K562 (cell line): Measurements from ENCODE around the gene CZIB. TPM values are rescaled to one million over a fixed set of nuclear protein-coding genes. Genes with fewer than 3 reads are reported as not detected.

ENCODE experiments used
- ATAC-seq: fragments of 200-7000 bp; cut with Tn5 transposase; 3 replicates; pipeline ENCODE4 v1.9.1; 2020; ENCODE audit warnings: moderate library complexity
- BruUV-seq: library from RNA; stranded (reverse); fragments of 400-500 nt; replicated peaks from 2 replicates; lab custom pipeline; 2021; lab: Mats Ljungman, UMichigan
- CTCF ChIA-PET: fragments of 300-600 bp; formaldehyde crosslinking; extraction: SDS; loops from one replicate; lab custom pipeline; 2021; ENCODE audit warnings: low intra/inter-chr PET ratio; lab: Yijun Ruan, JAX
- POLR2A ChIA-PET: fragments of 300-600, 350-650 bp; sonication (Branson Sonifier 250); formaldehyde crosslinking; extraction: SDS; loops from one replicate; lab custom pipeline; 2021; ENCODE audit warnings: antibody characterized with exemption, inconsistent platforms; lab: Yijun Ruan, JAX
- DNase-seq, 4 experiments: peaks; one replicate each; pipeline versions ENCODE4 v3.0.0 to v3.0.0-alpha.2; 2011 to 2018; ENCODE audit warnings: low spot score in 3 of 4, mixed read lengths in 3 of 4; ENCODE audit errors: extremely low read depth in 1 of 4
- FAIRE-seq: peaks from 2 replicates; lab custom pipeline; 2011; peaks lifted over from hg19 to GRCh38; lab: Jason Lieb, UNC
- H2AFZ ChIP-seq: 2 replicates; pipeline ENCODE4 v1.6.0; 2011; ENCODE audit warnings: low read depth, low read length, control low read depth, inconsistent platforms
- H3K27ac ChIP-seq: fragments of 200-600 bp; 3 replicates; pipeline ENCODE4 v1.8.0; 2011; ENCODE audit warnings: low read depth, mild to moderate bottlenecking, control low read depth, inconsistent platforms, low read length, moderate library complexity, mixed read lengths; ENCODE audit errors: extremely low read depth
- H3K27me3 ChIP-seq, 2 experiments: fragments of 300-600 bp in 1 of 2; 2 replicates in 1 of 2; 3 replicates in 1 of 2; pipeline versions ENCODE4 v1.6.0 to v1.8.0; 2011; ENCODE audit warnings: inconsistent platforms in 2 of 2, low read length in 2 of 2, mild to moderate bottlenecking in 1 of 2, mixed read lengths in 1 of 2, moderate library complexity in 1 of 2; ENCODE audit not compliant: control insufficient read depth in 2 of 2, insufficient read depth in 2 of 2
- H3K36me3 ChIP-seq: fragments of 300-600 bp; 3 replicates; pipeline ENCODE4 v1.8.0; 2011; ENCODE audit warnings: mild to moderate bottlenecking, low read length, inconsistent platforms; ENCODE audit not compliant: control insufficient read depth, insufficient read depth
- H3K4me1 ChIP-seq, 2 experiments: fragments of 200-600 bp in 1 of 2; replicated peaks in 1 of 2; 2 replicates in 1 of 2; 3 replicates in 1 of 2; pipeline versions ENCODE4 v1.5.1 to v1.8.0; 2011; ENCODE audit warnings: inconsistent platforms in 2 of 2, low read length in 2 of 2, mild to moderate bottlenecking in 1 of 2, mixed read lengths in 1 of 2, moderate library complexity in 1 of 2; ENCODE audit not compliant: control insufficient read depth in 2 of 2, insufficient read depth in 2 of 2
- H3K4me2 ChIP-seq: 2 replicates; pipeline ENCODE4 v1.6.1; 2011; ENCODE audit warnings: low read length, control low read depth, inconsistent platforms, mixed read lengths; ENCODE audit not compliant: insufficient read depth
- H3K4me3 ChIP-seq: fragments of 200-600 bp; sonication (generic), shearing (Covaris generic); 2 replicates; pipeline ENCODE4 v1.5.1; 2016; ENCODE audit warnings: control low read depth, inconsistent platforms
- H3K79me2 ChIP-seq: fragments of 200-600 bp; 3 replicates; pipeline ENCODE4 v1.8.0; 2011; ENCODE audit warnings: low read length, inconsistent platforms; ENCODE audit not compliant: control insufficient read depth, insufficient read depth
- H3K9ac ChIP-seq, 2 experiments: 2 replicates each; pipeline versions ENCODE4 v1.6.0 to v1.6.1; 2011; ENCODE audit warnings: low read depth in 2 of 2, low read length in 2 of 2, control low read depth in 1 of 2, inconsistent platforms in 1 of 2, mild to moderate bottlenecking in 1 of 2, mixed read lengths in 1 of 2; ENCODE audit not compliant: insufficient read depth in 1 of 2
- H3K9me1 ChIP-seq: one replicate; pipeline ENCODE4 v1.6.0; 2011; ENCODE audit warnings: inconsistent platforms, mild to moderate bottlenecking, low read length, moderate library complexity; ENCODE audit not compliant: control insufficient read depth, insufficient read depth
- H3K9me3 ChIP-seq: replicated peaks from 2 replicates; pipeline ENCODE4 v1.5.1; 2011; ENCODE audit warnings: low read depth, low read length, inconsistent platforms; ENCODE audit not compliant: control insufficient read depth, insufficient read depth
- H4K20me1 ChIP-seq: replicated peaks from 2 replicates; pipeline ENCODE4 v1.6.1; 2011; ENCODE audit warnings: low read length, inconsistent platforms, mixed read lengths; ENCODE audit not compliant: control insufficient read depth, insufficient read depth
- C11orf30 ChIP-seq: fragments of 450-650 bp; IDR thresholded peaks from 2 replicates; pipeline ENCODE4 v1.6.1; 2016; ENCODE audit warnings: low read depth, mild to moderate bottlenecking
- CAMTA2 ChIP-seq: fragments of 250-450 bp; sonication (Bioruptor Pico); conservative IDR thresholded peaks from 2 replicates; pipeline ENCODE4 v1.5.1; 2022
- CBX2 ChIP-seq: fragments of 200-600 bp; sonication (generic); IDR thresholded peaks from one replicate; pipeline ENCODE4 v1.6.1; 2012; ENCODE audit warnings: mild to moderate bottlenecking, low read length, inconsistent platforms; ENCODE audit not compliant: insufficient read depth, poor library complexity, severe bottlenecking
- CREB3L1 ChIP-seq: fragments of 450-650 bp; IDR thresholded peaks from 2 replicates; pipeline ENCODE4 v1.6.1; 2014; ENCODE audit warnings: low read depth, mild to moderate bottlenecking, moderate library complexity, borderline replicate concordance
- E2F4 ChIP-seq: sonication (generic); formaldehyde crosslinking; IDR thresholded peaks from 2 replicates; pipeline ENCODE4 v1.8.0; 2022; ENCODE audit warnings: mild to moderate bottlenecking, low read depth, missing genetic modification reagents
- ETV1 ChIP-seq: fragments of 450-650 bp; conservative IDR thresholded peaks from 2 replicates; pipeline ENCODE4 v1.6.1; 2016; ENCODE audit warnings: missing genetic modification characterization, control low read depth, low read depth, missing compliant biosample characterization
- HMGN3 ChIP-seq: IDR thresholded peaks from 2 replicates; pipeline ENCODE4 v1.6.1; 2011; ENCODE audit warnings: borderline replicate concordance, low read depth, mild to moderate bottlenecking, mixed read lengths, low read length; ENCODE audit not compliant: insufficient read length; ENCODE audit errors: extremely low read depth
- NFIC ChIP-seq: fragments of 450-650 bp; IDR thresholded peaks from 2 replicates; pipeline ENCODE4 v1.6.1; 2017; ENCODE audit warnings: mild to moderate bottlenecking, inconsistent platforms
- POLR2B ChIP-seq: fragments of 450-650 bp; IDR thresholded peaks from 2 replicates; pipeline ENCODE4 v1.6.1; 2018; ENCODE audit warnings: low read depth; ENCODE audit not compliant: partially characterized antibody
- PREB ChIP-seq: sonication (generic); formaldehyde crosslinking; IDR thresholded peaks from 2 replicates; pipeline ENCODE4 v1.8.1; 2023; ENCODE audit warnings: mild to moderate bottlenecking, missing genetic modification reagents
- RB1 ChIP-seq: fragments of 450-650 bp; IDR thresholded peaks from 2 replicates; pipeline ENCODE4 v1.6.1; 2017; ENCODE audit warnings: low read depth, mild to moderate bottlenecking
- RFX5 ChIP-seq: IDR thresholded peaks from 2 replicates; pipeline ENCODE4 v1.6.1; 2011; ENCODE audit warnings: low read depth, mild to moderate bottlenecking, improper control_type of control experiment, low read length
- SRF ChIP-seq, 2 experiments: fragments of 250-450, 450-650 bp in 1 of 2; sonication (Bioruptor Pico) in 1 of 2; sonication (generic) in 1 of 2; formaldehyde crosslinking; IDR thresholded peaks; 2 replicates each; pipeline versions ENCODE4 v1.5.0 to v1.5.1; 2020 to 2022; ENCODE audit warnings: mild to moderate bottlenecking in 1 of 2, missing genetic modification reagents in 1 of 2
- TAF15 ChIP-seq: fragments of 200-400 bp; formaldehyde crosslinking; IDR thresholded peaks from 2 replicates; pipeline ENCODE4 v1.6.1; 2017; ENCODE audit warnings: mild to moderate bottlenecking, low read depth, low read length, moderate library complexity
- TCF7L2 ChIP-seq: fragments of 150-350 bp; IDR thresholded peaks from 2 replicates; pipeline ENCODE4 v1.6.1; 2016; ENCODE audit warnings: low read depth, mild to moderate bottlenecking, low read length, moderate library complexity
- ZFX ChIP-seq: sonication (generic); formaldehyde crosslinking; IDR thresholded peaks from 2 replicates; pipeline ENCODE4 v1.8.0; 2022; ENCODE audit warnings: mild to moderate bottlenecking, missing genetic modification reagents, moderate library complexity
- ZNF324 ChIP-seq: fragments of 250-450 bp; sonication (Bioruptor Pico); IDR thresholded peaks from 2 replicates; pipeline ENCODE4 v1.4.0; 2020; ENCODE audit warnings: mild to moderate bottlenecking
- ZNF57 ChIP-seq: fragments of 450-650 bp; formaldehyde crosslinking; IDR thresholded peaks from 2 replicates; pipeline ENCODE4 v1.4.0; 2020; ENCODE audit warnings: mild to moderate bottlenecking, moderate library complexity
- WGBS: fragments of 100-300 bp; shearing (Covaris generic); methylation state at CpG from one replicate; pipeline ENCODE4 v1.1.6; 2016; ENCODE audit warnings: low coverage, mixed read lengths; ENCODE audit not compliant: insufficient coverage; ENCODE audit errors: missing lambda C conversion rate; 5-methylcytosine and 5-hydroxymethylcytosine counted together
- in situ Hi-C: fragments of 300-500 bp; cut with MboI; formaldehyde crosslinking; loops from 4 replicates; pipeline ENCODE4 v1.15.0; 2018; ENCODE audit warnings: inconsistent platforms, mixed read lengths
- intact Hi-C: fragments of 100-400 bp; cut with micrococcal nuclease; formaldehyde crosslinking; loops from 2 replicates; pipeline ENCODE4 v1.14.2; 2022
- polyA plus RNA-seq, 8 experiments: library from polyadenylated mRNA; depleted of rRNA in 4 of 8; stranded (reverse) in 5 of 8; unstranded in 3 of 8; fragments of >200 nt; fragmentation: Nextera tagmentation in 2 of 8; fragmentation: Illumina TruSeq in 1 of 8; extraction: Ambion mirVana in 2 of 8; extraction: Trizol in 1 of 8; gene quantifications; 2 replicates each; pipeline versions ENCODE4 v1.2.1 to v1.2.3, GENCODE V29; 2011 to 2014; ENCODE audit warnings: inconsistent platforms in 1 of 8, missing spikeins in 1 of 8
- total RNA-seq, 7 experiments: library from RNA; depleted of rRNA in 6 of 7; stranded (reverse); fragments of >200 nt in 6 of 7; fragmentation: Illumina TruSeq in 2 of 7; extraction: Trizol in 2 of 7; gene quantifications; 2 replicates each; pipeline versions ENCODE4 v1.2.1 to v1.2.3, GENCODE V29; 2011 to 2021; ENCODE audit warnings: low replicate concordance in 1 of 7

The CZIB gene
- total and polyA plus RNA-seq, 9 of the 15 experiments (the other 6 are each of a cell fraction or from before 2014, with no cell fraction given), result 52.6 to 111 (median 80.0) TPM

- Histone ChIP-seq H2AFZ (no peak overlapping the region), H3K9me3 (no peaks in the 10 kb centered on the region), H3K79me2 (no peaks in the 10 kb centered on the region), H3K27ac (no peak overlapping the region), H3K9me1 (no peaks in the 10 kb centered on the region), H3K4me3 (no peak overlapping the region), H3K4me1 (no peaks in the 10 kb centered on the region; a peak in 2 of 5 replicates), H3K36me3 (no peaks in the 10 kb centered on the region), H3K9ac (no peak overlapping the region), H4K20me1 (no peaks in the 10 kb centered on the region), H3K4me2 (no peak overlapping the region), H3K27me3 (peaks cover 34 to 58% of the 10 kb centered on the region in 2 experiments)
- intact Hi-C loops, result no loop called here
- ChIA-PET CTCF (interaction anchor here (0.6 kb wide), 1 partner anchor 399 kb away, joined by 4 read pairs; no protein-coding TSS in a partner anchor), POLR2A (interaction anchor here (1.1 kb wide), 2 partner anchors 10 to 300 kb away, joined by 3 to 4 read pairs; no protein-coding TSS in a partner anchor)
- DNase-seq (no peak), ATAC-seq (no peak), FAIRE-seq (no peak)
- no TSS peak for BruUV-seq
- WGBS, result 1% methylated on average over 10 of the region's 10 CpGs
- in situ Hi-C loops, result loop anchor here (25.0 kb wide), 1 partner anchor 263 kb away; the partner anchor contains the start of gene ECHDC2
- TF ChIP-seq PREB, result no peak
- no peak for TF ChIP-seq C11orf30
- no peak for TF ChIP-seq NFIC
- no peak for TF ChIP-seq ZNF57 (CRISPR knock-in tag)
- no peak for TF ChIP-seq CAMTA2 (CRISPR knock-in tag)
- no peak for TF ChIP-seq CBX2
- no peak for TF ChIP-seq SRF (CRISPR knock-in tag; IDR thresholded peaks at IDR 0.05)
- no peak for TF ChIP-seq ZFX (CRISPR knock-in tag)
- TF ChIP-seq E2F4 (CRISPR knock-in tag), result no peak
- TF ChIP-seq ZNF324 (CRISPR knock-in tag), result no peak
- TF ChIP-seq HMGN3, result no peak
- TF ChIP-seq TCF7L2, result no peak
- no peak for TF ChIP-seq ETV1 (tag)
- no peak for TF ChIP-seq CREB3L1
- TF ChIP-seq TAF15, result no peak
- no peak for TF ChIP-seq RFX5
- no peak for TF ChIP-seq RB1
- no peak for TF ChIP-seq POLR2B
These were observed 45.2 kb downstream of the CZIB start for GRCh38 chr1:53174971-53175913.
